Middle frontal gyrus (tissue), 1 donor: ENCODE measurements around the gene ABCA2.
A peak's percentile ranks its signal among the peaks of the same experiment; 100 is the strongest.

Source experiments
- DNase-seq: peaks from one replicate; pipeline ENCODE4 v3.0.0-alpha.2; 2015; ENCODE audit warnings: low spot score; ENCODE audit errors: extremely low spot score

Gene ABCA2

DNA sequence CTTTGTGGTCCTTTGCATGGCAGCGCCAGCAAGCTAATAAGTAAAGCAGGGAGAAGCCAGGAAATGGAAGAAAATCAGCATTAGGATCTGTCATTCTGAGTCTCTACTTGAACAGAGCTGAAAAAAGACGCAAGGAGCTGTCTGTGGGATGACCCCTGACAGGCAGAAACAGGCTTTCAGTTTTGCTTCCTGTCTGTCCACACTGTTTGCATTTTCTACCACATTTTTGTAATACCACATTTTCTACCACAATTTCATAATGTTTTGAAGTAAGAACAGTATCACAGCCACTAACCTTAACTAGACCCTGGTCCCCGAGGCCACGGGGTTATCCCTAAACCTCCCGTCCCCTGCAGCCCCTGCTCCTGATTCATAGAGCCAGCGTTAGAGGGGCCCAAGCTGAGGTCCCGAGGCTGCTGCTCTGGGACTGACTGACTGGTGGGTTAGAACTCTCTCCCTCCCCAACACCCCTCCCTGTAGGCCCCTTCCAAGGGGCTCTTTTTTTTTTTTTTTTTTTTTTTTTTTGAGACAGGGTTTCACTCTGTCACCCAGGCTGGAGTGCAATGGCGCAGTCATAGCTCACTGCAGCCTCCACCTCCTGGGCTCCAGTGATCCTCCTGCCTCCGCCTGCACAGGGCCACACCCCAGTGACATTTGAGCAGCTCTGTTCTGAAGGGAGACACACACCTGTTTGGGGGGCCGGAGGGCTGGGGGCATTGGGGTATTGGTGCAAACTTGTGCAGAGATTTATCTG lies 27.7 kb downstream of the ABCA2 start:
- no peak for DNase-seq

- no peak for DNase-seq
These were observed 30.2 kb downstream of the ABCA2 start for GRCh38 chr9:136997830-136998234.

- no peak for DNase-seq
These were observed 30.7 kb downstream of the ABCA2 start for GRCh38 chr9:136997371-136997770.

DNA sequence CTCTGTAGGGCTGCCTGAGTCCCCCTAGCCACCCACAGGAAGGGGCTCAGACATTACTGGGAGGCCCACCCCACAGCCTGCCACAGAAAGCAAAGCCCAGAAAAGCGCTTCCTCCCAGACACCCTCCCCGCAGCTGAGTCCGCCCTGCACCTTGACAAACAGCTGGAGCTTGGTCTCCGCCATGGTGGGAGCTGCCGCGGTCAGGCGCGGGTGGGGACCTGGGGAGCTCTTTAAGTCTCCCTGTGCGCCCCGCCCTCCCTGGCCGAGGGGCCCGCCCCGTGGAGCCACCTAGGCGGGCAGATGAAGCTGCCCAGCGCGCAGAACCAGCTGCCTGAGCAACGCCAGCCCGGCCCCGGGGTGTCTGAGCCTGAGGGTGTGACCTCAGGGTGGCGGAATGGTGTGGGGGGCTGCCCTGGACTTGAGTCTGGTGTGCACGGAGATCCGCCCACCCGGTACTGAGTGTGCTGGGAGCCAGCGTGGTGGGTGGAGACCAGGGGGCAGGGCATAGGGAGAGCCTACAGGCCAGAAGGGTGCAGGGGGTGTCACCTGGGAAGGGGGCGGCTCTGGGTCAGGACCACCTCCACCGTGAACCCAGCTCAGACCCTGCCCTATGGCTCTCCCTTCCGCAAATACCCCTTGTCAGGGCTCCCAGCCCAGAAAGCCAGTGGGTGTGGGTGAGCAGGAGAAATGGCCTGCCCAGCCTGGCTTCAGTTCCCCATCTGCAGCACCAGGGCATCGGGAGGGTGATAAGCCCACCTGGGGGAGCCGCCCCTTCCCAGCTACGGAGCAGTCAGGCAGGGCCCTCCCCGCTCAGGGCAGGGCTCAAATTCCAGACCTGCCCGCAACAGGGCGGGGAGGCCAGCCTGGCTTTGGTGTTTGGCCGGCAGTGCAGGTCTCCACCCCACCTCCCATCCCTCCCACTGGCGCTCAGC lies 31.4 kb downstream of the ABCA2 start, which contains the start of gene CLIC3:
Gene CLIC3, minus strand, starts transcription at position 208 of the 932 bp plus-strand sequence. Its CDS starts 25 bp downstream, at position 183.
- DNase-seq = no peak

DNA sequence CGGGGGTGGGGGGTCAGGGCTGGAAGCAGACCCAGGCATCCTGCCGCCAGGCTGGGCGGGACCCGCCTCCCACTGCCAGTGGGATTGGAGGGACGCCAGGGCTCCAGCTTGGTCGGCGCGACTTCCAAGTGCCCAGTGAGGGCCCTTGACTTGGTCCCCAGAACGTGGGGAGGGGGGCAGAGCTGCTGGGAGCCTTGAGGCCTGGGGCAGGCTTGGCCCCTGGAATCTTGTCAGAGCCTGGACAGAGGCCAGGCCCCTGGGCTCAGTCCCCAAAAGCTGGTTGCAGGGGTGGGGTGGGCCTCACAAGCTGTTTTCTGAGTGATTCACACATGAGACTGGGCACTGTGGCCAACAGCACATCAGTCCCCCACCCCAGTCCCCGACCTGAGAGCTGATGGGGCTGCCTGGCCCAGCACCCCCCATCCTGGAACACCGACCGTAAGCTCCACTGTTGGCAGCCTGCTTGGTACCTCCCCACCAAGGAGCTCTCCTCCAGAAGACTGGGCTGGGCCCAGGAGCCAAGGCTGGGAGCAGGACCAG lies 32.2 kb downstream of the ABCA2 start:
- DNase-seq = no peak

DNA sequence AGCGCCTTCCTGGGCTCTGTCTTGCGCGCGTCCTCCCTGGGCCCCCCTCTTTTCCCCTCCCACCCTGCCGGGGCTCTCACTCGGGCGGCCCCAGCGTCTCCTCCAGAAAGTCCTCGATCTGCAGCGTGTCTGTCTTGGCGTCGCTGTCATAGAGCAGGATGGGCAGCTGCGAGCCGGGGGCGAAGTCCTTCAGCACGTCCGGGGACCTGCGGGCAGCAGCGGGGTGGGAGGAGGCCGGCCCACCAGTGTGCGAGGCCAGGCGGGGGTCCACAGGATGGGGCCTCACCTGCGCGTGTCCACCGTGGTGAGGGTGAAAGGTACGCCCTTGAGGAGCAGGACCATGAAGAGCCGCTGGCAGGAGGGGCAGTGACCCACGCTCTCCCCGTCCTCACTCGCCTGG lies 32.7 kb downstream of the ABCA2 start:
- no peak for DNase-seq

GRCh38 chr9:136994888-136995230 lies 33.2 kb downstream of the ABCA2 start:
- DNase-seq = no peak

DNA sequence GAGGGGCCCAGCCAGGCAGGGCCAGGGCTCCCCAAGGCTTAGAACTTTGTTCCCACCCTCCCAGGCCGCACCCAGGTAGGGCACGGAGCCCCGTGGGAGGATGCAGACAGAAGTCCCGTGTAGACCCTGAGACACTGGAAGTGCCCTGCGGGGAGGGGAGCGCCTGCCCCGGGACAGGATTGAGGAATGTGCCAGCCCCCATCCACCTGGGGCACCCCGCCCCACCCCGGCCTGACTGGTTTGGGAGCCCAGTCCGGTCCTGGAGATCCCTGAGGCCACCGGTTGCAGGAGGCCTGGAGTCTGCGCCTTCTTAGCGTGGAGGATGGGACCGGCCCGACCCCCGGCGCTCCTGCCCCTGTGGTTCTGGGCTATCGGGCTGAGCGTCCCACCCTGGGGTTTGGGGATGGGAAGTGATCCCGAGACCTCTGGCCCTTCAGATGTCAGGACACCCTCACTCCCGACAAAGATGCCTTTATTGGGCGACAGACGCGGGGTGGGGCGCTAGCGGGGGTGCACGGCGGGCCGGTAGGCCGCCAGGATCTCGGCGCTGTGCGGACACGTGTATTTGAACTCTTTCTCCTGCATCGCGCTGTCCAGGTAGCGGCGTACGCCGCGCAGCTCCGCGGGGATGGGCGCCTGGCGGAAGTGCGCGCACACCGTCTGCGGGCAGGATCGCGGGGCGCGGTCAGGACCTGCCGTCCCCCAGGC lies 33.7 kb downstream of the ABCA2 start:
- no peak for DNase-seq

GRCh38 chr9:136992819-136993369 lies 35.1 kb downstream of the ABCA2 start:
- no peak for DNase-seq

- peak; percentile 83 for DNase-seq
These were observed 35.8 kb downstream of the ABCA2 start, which contains the start of gene PAXX for GRCh38 chr9:136991993-136992818. TSS of gene PAXX (plus strand) at chr9:136992422. CDS start at chr9:136992444, 22 bp downstream.

DNA sequence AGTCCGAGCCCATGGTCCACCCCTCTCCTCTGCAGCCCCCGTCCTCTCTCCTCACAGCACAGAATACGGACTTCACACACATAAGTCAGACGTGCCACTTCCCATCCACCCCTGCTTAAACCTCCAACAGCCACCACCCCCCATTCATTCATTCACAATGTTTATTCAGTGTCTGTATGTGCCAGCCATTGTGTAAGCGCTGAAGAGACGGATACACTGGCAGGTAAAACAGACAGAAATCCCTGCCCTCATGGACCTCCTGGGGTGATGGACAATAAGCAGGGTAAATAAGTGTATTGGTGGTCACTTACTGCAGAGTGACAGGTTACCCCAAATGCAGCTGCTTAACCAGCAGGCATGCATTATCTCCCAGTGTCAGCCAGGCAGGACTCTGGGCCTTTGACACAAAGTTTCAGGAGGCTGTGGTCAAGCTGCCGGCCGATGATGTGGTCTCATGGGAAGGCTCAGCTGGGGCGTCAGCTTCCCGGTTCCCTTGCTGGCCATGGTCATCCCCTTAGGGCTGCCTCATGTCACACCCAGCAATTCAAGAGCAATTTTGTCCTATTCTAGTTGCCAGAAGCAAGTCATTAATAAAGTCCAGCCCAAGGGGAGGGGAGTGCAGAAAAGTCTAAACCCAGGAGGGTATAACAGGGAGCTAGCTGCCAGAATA lies 37.7 kb downstream of the ABCA2 start:
- no peak for DNase-seq

DNA sequence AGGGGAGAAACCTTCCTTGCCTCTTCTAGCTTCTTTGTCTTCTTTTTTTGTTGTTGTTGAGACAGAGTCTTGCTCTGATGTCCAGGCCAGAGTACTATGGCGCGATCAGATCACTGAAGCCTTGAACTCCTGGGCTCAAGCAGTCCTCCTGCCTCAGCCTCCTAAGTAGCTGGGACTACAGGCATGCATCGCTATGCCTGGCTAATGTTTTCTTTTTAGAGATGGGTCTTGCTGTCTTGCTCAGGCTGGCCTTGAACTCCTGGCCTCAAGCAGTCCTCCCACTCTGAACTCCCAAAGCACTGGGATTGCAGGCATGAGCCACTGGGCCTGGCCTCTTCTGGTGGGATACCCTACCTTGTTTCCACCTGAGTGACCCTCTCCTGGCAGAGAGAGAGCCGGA lies 39.2 kb downstream of the ABCA2 start:
- DNase-seq = no peak

- DNase-seq = no peak
These were observed 42.2 kb downstream of the ABCA2 start for GRCh38 chr9:136985853-136986252.

DNA sequence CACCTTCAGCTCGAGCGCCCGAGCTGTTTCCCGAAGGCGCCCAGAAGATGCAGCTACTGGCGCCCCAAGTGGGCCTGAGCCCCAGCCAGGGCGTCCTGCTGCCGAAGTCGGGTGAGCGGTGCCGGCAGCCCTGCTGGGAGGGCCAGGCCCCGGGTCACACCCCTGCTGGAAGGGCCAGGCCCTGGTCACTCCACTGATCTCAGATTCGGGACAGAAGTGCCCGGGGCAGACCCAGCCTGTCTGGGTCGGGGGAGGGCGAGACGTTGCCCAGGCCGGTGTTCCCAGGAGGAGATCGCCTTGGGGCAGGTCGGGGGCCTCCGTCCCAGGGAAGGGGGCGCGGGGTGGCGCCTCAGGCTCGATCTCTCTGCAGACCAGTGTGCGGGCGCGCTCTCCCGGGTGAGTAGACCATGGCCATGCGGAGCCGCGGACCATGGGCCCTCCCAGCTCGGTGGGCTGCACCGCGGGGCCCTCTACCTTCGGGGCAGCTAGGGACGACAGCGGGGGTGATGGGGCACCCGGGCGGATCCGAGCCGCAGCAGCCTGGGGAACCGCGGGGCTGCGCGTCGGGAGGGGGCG lies 42.9 kb downstream of the ABCA2 start:
- DNase-seq = no peak

DNA sequence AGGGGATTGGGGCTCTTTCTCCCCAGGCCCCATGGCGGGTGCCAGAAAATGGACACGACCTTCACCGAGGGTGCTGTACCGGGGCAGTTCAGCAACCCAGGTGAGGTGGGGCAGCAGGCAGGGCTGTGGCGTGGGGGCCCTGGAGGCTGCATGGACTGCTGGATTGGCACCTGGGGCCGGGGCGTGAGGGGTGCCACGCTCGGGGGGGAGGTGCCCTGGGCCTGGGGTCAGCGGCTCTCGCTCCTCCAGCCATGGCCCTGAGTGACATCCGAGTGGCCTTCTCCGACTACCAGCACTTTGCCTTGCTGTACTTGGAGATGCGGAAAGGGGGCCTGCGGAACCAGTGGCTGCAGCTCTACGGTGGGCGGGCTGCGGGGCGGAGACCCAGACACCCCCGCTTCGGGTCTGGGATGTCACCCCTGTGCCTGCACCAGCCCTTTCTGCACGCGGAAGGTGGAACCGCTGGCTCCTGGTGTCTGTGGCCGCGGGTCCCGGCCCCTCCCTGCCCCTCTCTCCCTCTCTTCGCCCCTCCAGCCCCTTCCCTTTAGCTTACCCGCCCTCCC lies 43.5 kb downstream of the ABCA2 start:
- DNase-seq = no peak

DNA sequence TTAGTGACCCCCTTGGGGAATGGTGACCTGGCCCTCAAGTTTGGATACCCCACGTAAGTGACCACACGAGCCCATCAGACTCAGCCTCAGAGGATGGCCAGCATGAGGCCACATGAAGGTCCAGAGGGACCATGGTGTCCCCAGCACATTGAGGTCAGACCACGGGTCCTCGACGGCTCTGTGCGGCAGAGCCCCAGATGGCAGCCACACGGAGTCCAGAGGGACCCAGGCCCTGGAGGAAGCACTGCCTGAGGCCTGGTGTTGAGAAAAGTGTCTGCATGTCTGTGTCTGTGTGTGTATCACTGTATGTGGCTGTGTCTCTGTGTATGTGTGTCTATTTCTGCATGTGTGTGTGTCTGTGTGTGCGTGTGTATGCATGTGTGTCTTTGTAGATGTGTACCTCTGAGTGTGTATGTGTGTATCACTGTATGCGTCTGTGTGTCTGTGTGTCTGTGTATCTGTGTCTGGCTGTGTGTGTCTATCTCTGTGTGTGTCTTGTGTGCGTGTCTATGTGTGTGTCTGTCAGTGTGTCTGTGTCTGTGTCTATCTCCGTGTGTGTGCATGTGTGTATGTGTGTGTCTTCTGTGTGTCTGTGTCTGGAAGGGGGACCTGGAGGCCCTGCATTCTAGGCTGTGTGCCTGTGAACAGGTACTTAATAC lies 44.3 kb downstream of the ABCA2 start:
- no peak for DNase-seq

DNA sequence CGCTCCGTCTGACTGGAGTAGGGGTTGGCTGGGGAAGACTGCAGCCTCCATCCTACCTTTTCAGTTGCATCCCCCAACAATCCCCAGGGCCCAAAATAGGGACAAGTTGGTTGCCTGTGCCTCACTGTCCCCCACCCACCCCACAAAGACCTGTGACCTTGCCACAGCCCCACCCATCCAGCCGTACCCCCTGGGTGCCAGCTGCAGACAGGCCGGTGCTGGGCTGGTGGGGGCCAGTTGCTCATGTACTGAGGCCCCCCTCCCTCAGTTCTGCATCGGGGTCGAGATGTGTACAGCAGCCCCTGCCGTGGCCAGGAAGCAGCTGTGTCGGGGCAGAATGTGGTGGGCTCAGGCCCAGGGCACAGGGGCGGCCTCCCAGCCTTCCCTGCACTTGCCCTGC lies 44.9 kb downstream of the ABCA2 start:
- DNase-seq = no peak

DNA sequence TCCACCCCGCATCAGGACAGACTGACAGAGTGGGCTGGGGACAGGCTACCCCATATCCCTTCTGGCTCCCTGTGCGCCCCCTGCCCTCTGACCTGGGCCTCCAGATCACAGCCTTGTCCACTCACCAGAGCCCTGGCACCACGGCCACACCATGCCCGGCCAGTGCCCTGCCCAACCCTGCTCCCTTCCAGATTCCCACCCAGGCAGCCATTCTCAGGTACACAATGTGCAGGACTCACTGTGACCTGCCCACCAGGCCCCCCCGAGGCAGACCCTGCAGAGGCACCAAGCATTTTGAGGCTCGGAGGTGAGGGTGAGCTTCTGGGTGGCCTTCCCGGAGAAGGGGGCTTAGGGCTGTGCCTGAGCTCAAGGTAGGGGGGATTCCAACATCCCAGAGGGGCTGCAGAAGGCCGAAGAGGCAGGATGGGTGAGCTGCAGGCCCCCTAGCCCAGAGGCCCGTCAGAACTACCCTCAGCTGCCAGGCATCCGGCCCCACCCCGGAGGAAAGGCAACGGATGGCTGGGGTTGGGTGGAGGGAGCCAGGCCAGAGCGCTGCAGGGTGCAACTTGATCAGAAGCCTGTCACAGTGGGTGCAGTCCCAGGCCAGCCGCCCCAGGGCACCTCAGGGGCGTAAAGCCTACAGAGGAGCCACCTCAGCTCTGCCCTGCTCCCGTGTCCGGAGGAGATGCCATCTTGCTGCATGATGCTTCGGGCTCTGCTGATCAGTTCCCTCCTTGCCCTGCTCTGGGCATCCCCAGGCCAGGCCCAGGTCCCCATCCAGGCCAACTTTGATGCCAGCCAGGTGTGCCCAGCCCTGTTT lies 45.6 kb downstream of the ABCA2 start, which contains the start of gene LCNL1:
Gene LCNL1, plus strand, starts transcription at position 762 of the 820 bp plus-strand sequence. CDS start 594 bp downstream, outside the sequence.
- DNase-seq = no peak
